Mesendoderm (in vitro differentiated cells): ENCODE data around the gene EGLN2.
"Not testable (repeated sequence)": the region's sequence is repeated elsewhere in the genome, so short reads cannot be mapped to it uniquely, and the experiment has no call there.

Experiments used
- DNase-seq: peaks from one replicate; pipeline ENCODE4 v3.0.0; 2013
- H2AK5ac ChIP-seq: 2 replicates; pipeline ENCODE4 v1.6.1; 2013; ENCODE audit warnings: low read length, inconsistent platforms
- H2BK120ac ChIP-seq: 2 replicates; pipeline ENCODE4 v1.6.1; 2013; ENCODE audit warnings: low read depth, mild to moderate bottlenecking, low read length, moderate library complexity, mixed read lengths
- H2BK15ac ChIP-seq: replicated peaks from 2 replicates; pipeline ENCODE4 v1.6.1; 2013; ENCODE audit warnings: low read depth, mild to moderate bottlenecking, moderate library complexity
- H2BK5ac ChIP-seq: 2 replicates; pipeline ENCODE4 v1.6.1; 2013; ENCODE audit warnings: low read length, inconsistent platforms
- H3K18ac ChIP-seq: 2 replicates; pipeline ENCODE4 v1.6.1; 2013; ENCODE audit warnings: mild to moderate bottlenecking, low read length, mixed read lengths
- H3K23ac ChIP-seq: one replicate; pipeline ENCODE4 v1.6.1; 2013; ENCODE audit warnings: low read length
- H3K27ac ChIP-seq: 2 replicates; pipeline ENCODE4 v1.5.1; 2013; ENCODE audit warnings: low read depth, mild to moderate bottlenecking, inconsistent platforms, low read length, moderate library complexity
- H3K27me3 ChIP-seq: 2 replicates; pipeline ENCODE4 v1.6.1; 2013; ENCODE audit warnings: low read length, control low read depth, mild to moderate bottlenecking, inconsistent platforms; ENCODE audit not compliant: insufficient read depth, poor library complexity
- H3K36me3 ChIP-seq: 2 replicates; pipeline ENCODE4 v1.6.1; 2013; ENCODE audit warnings: low read length, inconsistent platforms; ENCODE audit not compliant: control insufficient read depth, insufficient read depth
- H3K4ac ChIP-seq: one replicate; pipeline ENCODE4 v1.6.1; 2013; ENCODE audit warnings: low read depth, mild to moderate bottlenecking, low read length, moderate library complexity
- H3K4me1 ChIP-seq: 2 replicates; pipeline ENCODE4 v1.6.1; 2013; ENCODE audit warnings: low read depth, low read length, inconsistent platforms; ENCODE audit not compliant: control insufficient read depth
- H3K4me2 ChIP-seq: 2 replicates; pipeline ENCODE4 v1.6.1; 2013; ENCODE audit warnings: low read length
- H3K4me3 ChIP-seq: 2 replicates; pipeline ENCODE4 v1.5.1; 2013; ENCODE audit warnings: mild to moderate bottlenecking, low read length
- H3K56ac ChIP-seq: one replicate; pipeline ENCODE4 v1.6.1; 2013; ENCODE audit warnings: low read length
- H3K79me1 ChIP-seq: 2 replicates; pipeline ENCODE4 v1.6.1; 2013; ENCODE audit warnings: low read length, inconsistent platforms
- H3K79me2 ChIP-seq: 2 replicates; pipeline ENCODE4 v1.6.1; 2013; ENCODE audit warnings: mild to moderate bottlenecking, low read length; ENCODE audit not compliant: control insufficient read depth, insufficient read depth
- H3K9ac ChIP-seq: 2 replicates; pipeline ENCODE4 v1.6.1; 2013; ENCODE audit warnings: low read length, inconsistent platforms
- H4K5ac ChIP-seq: one replicate; pipeline ENCODE4 v1.6.1; 2013; ENCODE audit warnings: low read length
- H4K8ac ChIP-seq: one replicate; pipeline ENCODE4 v1.6.1; 2013; ENCODE audit warnings: low read depth, mild to moderate bottlenecking, control low read depth, low read length, moderate library complexity
- WGBS: extraction: QIAGEN DNeasy Blood & Tissue Kit; methylation state at CpG from one replicate; pipeline ENCODE4 v1.1.7; 2013; ENCODE audit warnings: low lambda C conversion rate, missing lambda C conversion rate; ENCODE audit not compliant: insufficient coverage; ENCODE audit errors: extremely low coverage; 5-methylcytosine and 5-hydroxymethylcytosine counted together

EGLN2 gene

DNA sequence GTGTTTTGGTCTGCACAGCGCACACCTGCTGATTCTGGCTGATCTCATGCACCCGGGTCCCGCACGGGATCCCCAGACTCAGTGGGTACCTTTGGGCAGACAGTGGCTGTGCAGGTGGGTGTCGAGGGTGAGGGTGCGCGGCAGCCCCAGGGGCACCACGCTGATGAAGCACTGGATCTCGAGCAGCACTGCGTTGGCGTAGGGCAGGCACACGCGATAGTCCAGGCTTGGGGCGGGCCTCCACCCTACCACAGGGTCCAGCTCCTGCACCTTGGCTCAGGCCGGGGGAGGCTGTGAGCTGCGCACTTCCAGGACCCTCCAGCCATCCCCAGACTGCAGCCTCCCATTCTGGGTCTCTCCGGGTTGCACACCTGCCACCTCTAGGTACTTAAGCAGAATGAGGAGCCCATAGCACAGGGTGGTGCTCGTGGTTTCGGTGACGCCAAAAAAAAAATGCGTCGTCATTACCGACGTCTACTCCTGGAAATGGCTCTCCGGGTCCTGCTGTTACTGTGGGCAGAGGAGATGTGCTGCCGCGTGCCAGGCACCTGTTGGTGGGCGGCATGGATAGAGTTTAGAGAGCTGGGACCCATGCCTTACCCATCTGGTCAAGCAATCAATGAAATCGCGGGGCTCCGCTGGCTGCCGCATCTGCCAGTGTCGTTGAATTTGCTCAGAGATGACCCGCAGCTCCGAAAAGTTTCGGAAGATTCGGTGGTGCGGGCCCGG lies 10.5 kb downstream of the EGLN2 start:
- DNase-seq = no peak
- Histone ChIP-seq H3K79me1 (peaks cover 17% of the 10 kb centered on the region), H3K79me2 (peaks cover 12% of the 10 kb centered on the region), H2BK15ac (no peak overlapping the region), H3K27ac (no peak overlapping the region), H3K4me1 (peaks cover 5% of the 10 kb centered on the region), H3K36me3 (peaks cover 8% of the 10 kb centered on the region), H3K4ac (no peak overlapping the region), H3K18ac (no peak overlapping the region), H2AK5ac (no peak overlapping the region), H3K23ac (no peak overlapping the region), H3K9ac (no peak overlapping the region), H3K4me2 (no peak overlapping the region), H2BK5ac (no peak overlapping the region), H4K5ac (no peak overlapping the region), H3K56ac (no peak overlapping the region), H4K8ac (no peak overlapping the region), H3K4me3 (no peak overlapping the region), H3K27me3 (no peaks in the 10 kb centered on the region), H2BK120ac (no peak overlapping the region)
- WGBS = no CpG with 5 or more reads among the region's 39 CpGs

DNA sequence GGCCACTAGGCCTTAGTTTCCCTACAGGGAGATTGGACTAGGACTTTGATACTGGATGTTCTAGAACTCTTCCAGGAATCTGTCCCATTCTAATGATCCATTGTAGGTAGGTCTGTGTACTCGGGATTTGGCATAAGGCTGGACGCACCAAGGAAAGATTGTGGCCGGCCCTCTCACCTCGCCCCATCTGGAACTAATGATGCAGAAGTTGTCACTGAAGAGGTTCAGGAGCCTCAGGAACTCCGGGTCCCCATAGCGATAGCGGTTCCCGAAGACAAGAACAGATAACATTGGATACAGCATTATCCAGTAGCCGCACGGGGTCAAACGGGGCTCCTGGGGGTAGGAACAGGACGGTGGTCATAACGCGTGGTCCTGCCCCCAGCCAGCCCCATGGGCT lies 11.2 kb downstream of the EGLN2 start:
- no peak overlapping the region for H3K18ac ChIP-seq
- no peak overlapping the region for H2BK5ac ChIP-seq
- no peak overlapping the region for H3K9ac ChIP-seq
- H3K4me2 ChIP-seq = no peak overlapping the region
- H2BK120ac ChIP-seq = no peak overlapping the region
- peaks cover 8% of the 10 kb centered on the region for H3K79me2 ChIP-seq
- H3K36me3 ChIP-seq = peaks cover 8% of the 10 kb centered on the region
- DNase-seq = no peak
- H3K23ac ChIP-seq = no peak overlapping the region
- H3K79me1 ChIP-seq = peaks cover 14% of the 10 kb centered on the region
- no peak overlapping the region for H4K5ac ChIP-seq
- WGBS = no CpG with 5 or more reads among the region's 14 CpGs
- H3K56ac ChIP-seq = peak overlapping the region; percentile 11
- H3K27me3 ChIP-seq = no peaks in the 10 kb centered on the region
- no peak overlapping the region for H2BK15ac ChIP-seq
- H4K8ac ChIP-seq = no peak overlapping the region
- H2AK5ac ChIP-seq = no peak overlapping the region
- no peak overlapping the region for H3K4ac ChIP-seq
- peaks cover 5% of the 10 kb centered on the region for H3K4me1 ChIP-seq
- no peak overlapping the region for H3K4me3 ChIP-seq
- H3K27ac ChIP-seq = no peak overlapping the region

DNA sequence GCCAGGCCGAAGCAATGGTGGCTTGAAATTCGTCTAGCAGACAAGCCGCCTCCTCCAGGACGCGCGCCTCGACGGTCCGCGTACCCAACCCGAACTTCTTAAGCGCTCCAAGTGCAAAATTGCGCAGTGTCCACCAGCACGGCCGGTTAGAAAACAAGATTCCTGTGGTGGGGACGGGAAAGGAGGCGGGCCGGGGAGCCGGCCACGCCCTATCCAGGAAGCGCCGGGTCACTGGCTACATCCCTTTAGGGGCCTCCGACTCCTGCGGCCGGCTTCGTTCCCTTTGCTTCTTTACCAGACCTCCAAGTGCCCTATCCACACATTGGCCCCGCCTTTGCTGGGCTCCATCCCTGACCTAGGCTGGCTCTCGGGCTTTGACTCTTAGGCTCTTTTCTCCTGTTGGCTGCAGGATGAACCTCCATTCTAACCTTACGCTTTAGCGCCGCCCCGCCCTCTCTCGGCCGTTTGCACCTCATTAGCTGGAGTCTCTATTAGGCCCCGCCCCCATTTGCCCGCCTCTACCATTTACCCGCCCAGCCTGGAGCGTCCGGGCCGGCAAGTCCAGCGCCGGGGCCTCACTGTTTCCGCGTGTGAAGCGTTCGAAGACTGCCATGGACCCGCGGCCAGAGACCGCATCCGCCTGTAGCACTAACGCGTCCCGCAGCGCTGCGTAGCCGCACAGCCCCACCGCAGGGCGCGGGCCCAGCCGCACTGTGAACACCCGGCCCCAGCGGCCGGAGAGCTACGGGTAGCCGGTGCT lies 11.8 kb downstream of the EGLN2 start:
- not testable (repeated sequence) for H2BK120ac ChIP-seq, H2BK5ac ChIP-seq, H3K4me3 ChIP-seq, H3K27me3 ChIP-seq, H3K27ac ChIP-seq, H4K8ac ChIP-seq, H3K18ac ChIP-seq, H2AK5ac ChIP-seq, H3K23ac ChIP-seq, H2BK15ac ChIP-seq, H4K5ac ChIP-seq, H3K36me3 ChIP-seq, H3K4me1 ChIP-seq, H3K79me2 ChIP-seq, H3K4ac ChIP-seq
- peak overlapping the region; percentile 86 for H3K56ac ChIP-seq
- WGBS = no CpG with 5 or more reads among the region's 65 CpGs
- peak; percentile 93 for DNase-seq
- H3K9ac ChIP-seq = peak overlapping the region; percentile 74
- H3K79me1 ChIP-seq = peaks cover 12% of the 10 kb centered on the region
- peak overlapping the region; percentile 52 for H3K4me2 ChIP-seq

DNA sequence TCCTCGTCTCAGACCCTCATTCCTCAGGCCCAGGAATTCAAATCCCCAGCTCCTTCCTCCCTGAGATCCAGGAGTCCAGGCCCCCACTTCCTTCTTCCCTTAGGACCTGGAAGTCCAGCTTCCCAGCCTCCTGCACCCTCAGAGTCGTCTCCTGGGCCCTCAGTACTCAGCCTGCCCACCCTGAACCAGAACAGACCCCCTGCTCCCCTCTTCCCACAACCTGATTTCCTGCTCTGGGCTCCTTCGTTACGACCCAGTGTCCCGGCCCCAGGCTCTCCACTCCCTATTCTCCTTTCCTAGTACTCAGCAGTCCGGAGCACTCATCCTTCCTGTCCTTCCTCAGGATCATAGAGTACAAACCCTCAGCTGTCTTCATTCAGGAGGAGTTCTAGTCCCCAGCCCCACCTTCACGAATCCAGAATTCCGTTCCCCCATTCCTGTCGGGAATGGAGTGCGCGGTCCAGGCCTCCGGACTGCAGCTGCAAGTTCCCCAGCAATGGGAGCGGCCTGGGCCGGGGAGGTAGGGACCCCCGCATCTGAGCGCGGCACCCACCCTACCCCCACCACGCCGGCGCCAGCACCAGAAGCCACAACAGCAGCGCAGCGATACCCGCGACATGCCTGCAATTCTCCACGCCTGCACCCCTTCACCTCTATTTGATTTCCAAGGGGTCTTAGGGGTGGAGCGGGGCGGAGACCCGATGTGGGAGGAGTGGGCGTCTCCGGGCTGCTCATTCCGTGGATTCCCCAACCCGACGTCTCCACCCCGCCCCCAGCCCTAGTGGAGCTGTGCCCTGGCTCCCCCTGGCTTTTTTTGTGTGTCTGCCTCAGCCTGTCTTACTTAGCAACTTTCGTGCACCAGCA lies 12.7 kb downstream of the EGLN2 start:
- Histone ChIP-seq H2AK5ac (no peak overlapping the region), H2BK120ac (no peak overlapping the region), H2BK15ac (no peak overlapping the region), H3K79me1 (peaks cover 12% of the 10 kb centered on the region), H4K5ac (no peak overlapping the region), H3K27me3 (no peaks in the 10 kb centered on the region), H3K4me1 (no peaks in the 10 kb centered on the region), H3K23ac (no peak overlapping the region), H3K27ac (no peak overlapping the region), H3K4ac (no peak overlapping the region), H3K56ac (peak overlapping the region; percentile 86), H3K4me2 (peak overlapping the region; percentile 77), H3K9ac (peak overlapping the region; percentile 74), H3K18ac (peak overlapping the region; percentile 25), H3K79me2 (peaks cover 3% of the 10 kb centered on the region), H2BK5ac (no peak overlapping the region), H3K4me3 (no peak overlapping the region), H4K8ac (no peak overlapping the region), H3K36me3 (peaks cover 8% of the 10 kb centered on the region)
- DNase-seq = no peak
- no CpG with 5 or more reads among the region's 35 CpGs for WGBS

DNA sequence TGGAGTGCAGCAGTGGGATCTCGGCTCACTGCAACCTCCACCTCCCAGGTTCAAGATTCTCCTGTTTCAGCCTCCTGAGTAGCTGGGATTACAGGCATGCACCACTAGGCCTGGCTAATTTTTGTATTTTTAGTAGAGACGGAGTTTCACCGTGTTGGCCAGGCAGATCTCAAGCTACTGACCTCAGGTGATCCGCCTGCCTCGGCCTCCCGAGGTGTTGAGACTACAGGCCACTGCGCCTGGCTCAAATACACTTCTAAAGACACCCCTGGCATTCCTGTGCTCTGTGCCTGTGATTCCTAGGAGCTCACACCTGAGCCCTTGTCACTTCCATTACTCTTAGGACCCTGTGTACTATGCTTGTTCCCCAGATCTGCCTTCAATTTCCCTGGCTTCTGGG lies 13.6 kb downstream of the EGLN2 start:
- not testable (repeated sequence) for H3K79me1 ChIP-seq, H2BK15ac ChIP-seq, H2BK120ac ChIP-seq, H3K4me3 ChIP-seq, H3K4me2 ChIP-seq, H3K79me2 ChIP-seq, H3K56ac ChIP-seq, H3K27me3 ChIP-seq, H3K18ac ChIP-seq, H3K9ac ChIP-seq, H4K8ac ChIP-seq, H3K27ac ChIP-seq, DNase-seq, H3K36me3 ChIP-seq, H3K23ac ChIP-seq, H4K5ac ChIP-seq, H3K4ac ChIP-seq, H3K4me1 ChIP-seq, H2AK5ac ChIP-seq, H2BK5ac ChIP-seq
- WGBS = no CpG with 5 or more reads among the region's 7 CpGs
